Left lobe of liver (tissue), 2 donors: ENCODE data around the gene GNAT3. TPM values are rescaled to one million over a fixed set of nuclear protein-coding genes. Genes with fewer than 3 reads are reported as not detected.
A peak's percentile ranks its signal among the peaks of the same experiment; 100 is the strongest.

Experiments
- ATAC-seq: fragments of 200-7000 bp; cut with Tn5 transposase; one replicate; pipeline ENCODE4 v1.9.1; 2020; ENCODE audit warnings: mild to moderate bottlenecking, moderate library complexity
- DNase-seq: peaks from one replicate; pipeline ENCODE4 v3.0.0-alpha.2; 2020; ENCODE audit warnings: low spot score
- total RNA-seq: library from RNA; stranded (reverse); gene quantifications from one replicate; pipeline ENCODE4 v1.2.1, GENCODE V29; 2021
- donor health status: DM: no; HTN: no; CAD: no; lungs with moderate emphysema.
- donor health status: DM: no; HTN: yes; CAD: no.

Gene GNAT3
- total RNA-seq, 1 donor from 2014 or later = not detected

DNA sequence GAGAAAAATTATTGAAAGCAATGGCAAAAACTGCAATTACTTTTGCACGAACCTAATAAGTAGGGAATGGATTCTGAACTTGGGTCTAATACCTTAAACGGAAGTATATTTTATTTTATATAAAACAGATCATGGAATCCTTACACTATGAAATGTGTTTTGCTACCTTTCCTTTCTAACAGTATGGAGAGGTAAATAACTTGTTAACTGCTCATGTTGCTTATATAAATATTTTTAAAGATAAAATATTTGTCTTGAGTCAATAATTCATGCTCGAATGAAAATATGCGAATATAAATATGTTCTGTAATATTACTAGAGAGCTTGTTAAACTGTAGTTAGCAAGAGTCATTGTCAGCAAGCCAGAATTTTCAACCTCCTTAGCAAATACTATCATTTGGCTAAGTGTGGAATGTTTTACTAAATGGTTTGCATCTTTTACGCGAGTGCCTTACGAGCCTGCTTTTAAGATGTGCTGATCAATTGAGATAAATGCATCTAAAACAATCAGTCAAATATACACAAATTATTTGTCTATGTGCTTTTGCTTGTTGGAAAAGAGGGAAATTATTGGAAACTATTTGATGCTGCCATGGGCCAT lies 5.9 kb downstream of the GNAT3 start:
- DNase-seq (no peak), ATAC-seq (no peak)

DNA sequence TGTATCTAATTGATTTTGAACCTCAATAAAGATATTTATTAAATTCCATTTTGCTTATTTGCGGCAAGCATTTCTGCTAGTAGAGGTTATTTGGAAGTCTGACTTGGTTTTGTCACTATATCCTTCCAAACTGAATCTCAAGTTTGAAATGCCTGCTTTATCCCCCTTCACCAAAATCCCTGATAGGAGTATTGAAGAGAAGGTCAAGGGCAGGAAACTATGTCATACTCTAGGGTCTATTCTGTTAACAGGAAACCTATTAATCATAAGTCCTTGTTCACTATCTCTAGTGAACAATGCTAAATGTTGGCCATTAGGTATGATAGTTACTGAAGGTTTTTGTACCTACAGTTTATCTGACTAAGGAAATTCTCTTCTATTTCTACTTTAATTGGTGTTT lies 11.5 kb downstream of the GNAT3 start:
- peak; percentile 28 for ATAC-seq

DNA sequence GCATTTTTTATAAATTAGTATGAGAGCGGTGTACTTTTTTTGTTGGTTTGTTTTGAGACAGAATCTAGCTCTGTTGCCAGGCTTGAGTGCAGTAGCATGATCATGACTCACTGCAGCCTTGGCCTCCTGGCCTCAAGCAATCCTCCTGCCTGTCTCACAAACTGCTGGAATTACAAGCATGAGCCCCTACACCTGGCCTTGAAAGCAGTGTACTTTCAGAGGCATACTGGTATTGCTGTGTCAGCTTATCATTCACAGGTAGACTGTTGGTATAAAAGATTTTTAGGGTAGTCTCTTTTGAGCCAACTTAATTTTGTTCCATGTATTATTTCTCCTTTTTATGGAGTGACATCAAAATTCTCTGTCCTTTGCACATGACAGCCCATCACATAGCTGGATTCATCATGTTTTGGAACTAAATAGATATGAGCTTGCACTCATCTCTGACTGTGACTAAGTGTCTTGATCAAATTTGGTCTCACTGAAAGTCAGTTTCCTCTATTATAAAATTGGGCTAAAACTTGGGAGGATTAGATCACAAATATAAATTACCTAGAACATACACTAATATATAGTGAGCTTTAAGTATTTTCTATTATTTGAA lies 12.4 kb downstream of the GNAT3 start:
- DNase-seq = no peak
- ATAC-seq = no peak

More for the DNA sequence above, 11.5 kb downstream of the GNAT3 start:
- DNase-seq = no peak

DNA sequence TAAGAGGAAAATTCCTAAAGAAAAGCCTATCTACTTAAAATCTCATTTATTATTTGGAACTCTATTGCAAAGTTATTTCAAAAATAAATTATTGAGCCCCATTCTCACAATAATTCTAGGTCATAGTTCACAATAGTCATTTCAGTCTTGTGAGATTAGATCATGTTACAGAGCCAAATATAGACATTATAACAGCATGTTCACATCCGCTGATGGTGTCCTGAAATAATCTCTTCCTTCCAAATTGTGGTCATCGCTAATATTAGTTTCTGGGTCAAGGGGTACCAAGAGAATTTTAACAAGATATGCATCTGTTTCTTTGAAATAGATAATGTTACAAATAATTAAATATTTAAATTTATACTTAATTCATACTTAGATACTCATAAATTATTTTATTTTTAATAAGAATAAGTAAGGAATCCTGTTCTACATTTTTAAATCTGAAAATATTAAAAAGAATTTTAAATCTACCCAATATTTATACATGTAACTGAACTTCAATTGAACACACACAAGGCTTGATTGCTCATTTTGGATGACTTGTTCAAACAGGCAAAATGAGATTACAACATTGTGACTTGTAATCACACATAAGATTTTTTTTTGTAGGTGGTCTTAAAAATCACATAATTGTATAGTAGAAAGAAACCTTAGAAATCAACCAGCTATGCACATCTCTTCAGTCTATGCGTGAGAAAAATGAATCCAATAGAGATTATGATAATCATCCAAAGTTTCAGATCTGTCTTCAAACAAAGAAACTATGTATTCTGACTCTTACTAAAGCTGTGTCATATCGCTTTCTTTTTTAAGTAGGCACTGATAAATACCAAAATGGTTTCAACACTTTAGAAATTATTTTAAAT lies 13.1 kb downstream of the GNAT3 start:
- DNase-seq (no peak), ATAC-seq (no peak)

DNA sequence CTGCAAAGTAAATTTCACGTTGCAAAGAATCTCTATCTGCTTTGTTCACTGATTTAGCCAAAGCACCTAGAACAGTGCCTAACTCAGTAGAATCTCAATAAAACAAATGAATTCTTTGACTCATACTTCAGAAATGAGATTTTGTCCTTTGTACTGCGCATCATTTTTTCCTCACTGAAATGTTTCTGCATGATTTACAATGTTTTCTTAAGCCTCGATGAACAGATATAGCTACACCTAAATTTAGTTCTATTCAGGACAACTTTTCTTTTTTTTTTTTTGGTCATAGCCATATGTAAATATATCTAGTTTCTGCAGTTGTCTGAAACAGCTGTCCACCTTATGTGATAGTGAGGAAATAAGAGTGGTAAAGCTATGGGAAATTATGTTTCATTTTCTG lies 15.3 kb downstream of the GNAT3 start:
- no peak for ATAC-seq

DNA sequence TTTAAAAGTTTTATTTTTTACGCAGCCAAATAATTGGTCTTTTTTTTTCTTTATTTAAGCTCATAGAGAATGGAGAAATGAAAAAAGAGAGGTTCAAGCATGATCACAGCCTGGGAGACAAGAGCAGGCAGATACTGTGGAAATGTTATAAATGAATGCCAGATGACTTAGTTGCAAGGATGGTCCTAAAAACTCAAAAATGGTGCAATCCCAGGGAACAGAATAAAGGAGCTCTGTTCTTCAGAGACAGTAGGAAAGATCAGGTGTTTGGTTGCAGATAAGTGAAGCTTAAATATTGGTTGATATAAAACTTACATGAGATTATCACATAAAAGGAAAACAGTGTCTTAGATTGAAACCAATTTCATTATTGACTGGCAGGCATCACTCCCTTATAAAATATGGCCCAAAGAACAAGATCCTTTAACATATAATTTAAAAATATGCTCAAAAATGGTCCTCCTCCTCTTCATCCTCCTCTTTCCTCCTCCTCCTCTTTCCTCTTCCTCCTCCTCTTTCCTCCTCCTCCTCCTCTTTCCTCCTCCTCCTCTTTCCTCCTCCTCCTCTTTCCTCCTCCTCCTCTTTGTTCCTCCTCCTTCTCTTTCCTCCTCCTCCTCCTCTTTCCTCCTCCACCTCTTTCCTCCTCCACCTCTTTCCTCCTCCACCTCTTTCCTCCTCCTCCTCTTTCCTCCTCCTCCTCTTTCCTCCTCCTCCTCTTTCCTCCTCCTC lies 18.6 kb downstream of the GNAT3 start:
- no peak for ATAC-seq
- DNase-seq = no peak

More for the DNA sequence above, 15.3 kb downstream of the GNAT3 start:
- DNase-seq = no peak

DNA sequence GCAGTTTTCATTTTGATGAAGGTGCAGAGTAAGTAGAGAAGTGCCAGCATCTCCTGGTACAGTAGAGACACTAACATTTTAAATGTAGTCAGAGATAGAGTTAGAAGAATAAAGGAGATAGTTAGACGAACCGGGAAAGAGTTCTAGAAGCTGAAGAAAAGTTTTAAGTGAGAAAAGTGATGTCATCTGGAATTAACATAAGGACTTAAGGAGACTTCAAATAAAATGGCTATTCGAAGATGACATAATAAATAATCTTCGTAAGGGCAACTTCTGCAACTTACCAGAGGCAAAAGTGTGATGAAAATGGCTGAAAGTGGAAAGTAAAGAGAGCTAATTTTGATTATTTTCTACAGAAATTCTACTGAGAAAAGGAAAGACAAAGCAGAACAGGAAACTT lies 20.4 kb downstream of the GNAT3 start:
- DNase-seq (no peak), ATAC-seq (no peak)

DNA sequence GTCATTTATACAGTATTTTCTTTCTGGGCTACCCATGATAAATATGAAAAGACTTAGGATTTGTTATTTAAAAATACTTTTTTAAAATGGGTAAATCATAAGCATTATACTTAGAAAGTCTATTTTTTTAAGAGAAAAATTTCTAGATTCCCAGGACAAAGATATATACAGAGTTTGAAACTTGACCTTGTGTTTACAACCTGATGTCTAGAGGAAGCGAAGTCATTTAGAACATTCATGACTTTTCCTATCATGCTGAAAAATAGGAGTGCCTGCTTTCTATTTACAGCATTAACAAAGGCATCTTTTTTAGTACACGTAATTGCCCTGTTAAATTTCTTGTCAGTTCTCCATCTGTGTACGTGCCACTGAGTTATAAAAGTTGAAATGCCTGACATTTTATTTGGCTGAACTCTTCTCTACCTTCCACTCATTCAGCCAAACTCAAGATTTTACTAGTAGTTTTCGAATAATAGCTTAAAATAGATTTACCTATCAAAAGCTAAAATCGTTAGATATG lies 23.0 kb downstream of the GNAT3 start:
- ATAC-seq (no peak), DNase-seq (no peak)

DNA sequence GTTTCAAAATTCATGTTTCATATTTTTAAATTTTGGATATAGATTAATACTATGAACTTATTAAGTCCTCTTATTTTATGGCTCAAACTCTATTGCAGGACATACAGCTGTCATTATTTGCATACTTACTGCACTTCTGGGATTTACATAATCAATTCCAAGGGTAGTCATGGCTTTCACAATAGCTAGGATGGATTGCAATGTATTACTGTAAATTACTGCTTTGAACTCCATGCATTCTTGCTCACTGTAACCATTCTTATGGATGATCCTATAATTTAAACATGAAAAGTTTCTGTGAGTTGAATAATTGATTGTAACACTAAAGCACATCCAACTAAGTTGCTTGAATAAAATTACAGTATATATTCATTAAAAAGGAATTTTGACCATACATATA lies 23.5 kb downstream of the GNAT3 start:
- no peak for ATAC-seq
- no peak for DNase-seq

DNA sequence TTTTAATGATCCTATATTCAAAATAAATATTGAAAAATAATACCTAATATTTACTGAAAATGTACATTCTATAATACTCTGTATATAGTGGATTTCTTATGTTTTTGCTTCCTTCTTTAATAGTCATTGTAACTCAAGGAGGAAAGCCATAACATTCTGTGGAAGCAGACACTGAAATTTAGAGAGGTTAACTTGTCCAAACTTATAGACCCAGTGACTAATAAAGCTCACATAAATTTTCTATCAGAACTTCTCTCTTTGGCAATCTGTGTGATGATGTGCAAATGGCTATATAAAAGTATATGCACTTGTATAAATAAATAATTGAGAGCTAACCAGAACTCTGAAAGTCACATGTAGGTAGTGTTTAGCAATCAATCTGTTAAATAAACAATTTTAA lies 26.1 kb downstream of the GNAT3 start:
- no peak for ATAC-seq
- no peak for DNase-seq

DNA sequence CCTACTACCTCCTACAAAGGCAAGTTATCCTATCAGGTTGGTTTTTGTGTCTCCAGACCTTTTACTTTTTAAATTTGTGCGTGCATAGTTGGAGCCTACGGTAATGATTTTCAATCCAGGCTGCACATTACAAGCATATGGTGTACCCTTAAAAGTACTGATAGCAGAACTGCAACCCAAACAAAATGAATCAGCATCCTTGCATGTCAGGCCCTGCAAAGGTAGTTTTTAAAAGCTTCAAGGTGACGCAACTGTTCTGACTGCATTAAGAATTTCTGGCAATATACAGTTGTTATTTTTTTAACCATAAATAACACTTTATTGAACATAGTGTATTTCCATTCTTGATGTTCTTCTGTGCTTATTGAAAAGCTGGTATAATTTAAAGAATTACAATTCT lies 28.9 kb downstream of the GNAT3 start:
- no peak for ATAC-seq

DNA sequence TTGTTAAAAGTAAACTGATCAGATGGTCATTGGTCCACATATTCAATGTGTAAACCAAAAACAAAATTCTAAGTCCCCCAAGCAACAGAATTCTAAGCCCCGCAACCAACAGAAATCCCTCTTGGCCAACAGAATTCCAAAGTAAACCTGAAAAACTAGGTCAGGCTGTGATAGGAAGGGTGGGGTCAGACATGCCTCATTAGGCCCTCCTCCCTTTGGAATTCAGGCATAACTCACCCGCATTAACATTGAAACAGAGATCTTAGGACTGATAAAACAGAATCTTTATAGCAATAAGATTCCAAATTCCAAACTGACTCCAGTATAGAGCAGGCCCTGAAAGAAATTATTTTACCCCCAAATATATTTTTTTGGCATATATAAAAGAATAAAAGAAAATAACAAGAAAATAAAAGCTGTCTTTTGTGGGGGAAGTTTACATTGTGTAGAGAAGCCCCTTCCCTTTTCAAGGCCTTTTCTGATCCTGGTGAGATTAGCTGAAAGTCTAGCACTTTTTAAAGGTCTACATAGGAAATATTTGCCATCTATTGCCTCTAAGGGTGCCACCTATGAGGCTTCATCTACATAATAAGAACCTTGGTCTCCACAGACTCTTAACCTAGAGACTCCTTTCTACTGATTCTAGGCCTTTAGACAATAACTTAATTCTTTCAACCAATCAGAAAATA lies 30.5 kb downstream of the GNAT3 start:
- DNase-seq = no peak
- ATAC-seq = no peak

More for the DNA sequence above, 28.9 kb downstream of the GNAT3 start:
- DNase-seq = no peak

DNA sequence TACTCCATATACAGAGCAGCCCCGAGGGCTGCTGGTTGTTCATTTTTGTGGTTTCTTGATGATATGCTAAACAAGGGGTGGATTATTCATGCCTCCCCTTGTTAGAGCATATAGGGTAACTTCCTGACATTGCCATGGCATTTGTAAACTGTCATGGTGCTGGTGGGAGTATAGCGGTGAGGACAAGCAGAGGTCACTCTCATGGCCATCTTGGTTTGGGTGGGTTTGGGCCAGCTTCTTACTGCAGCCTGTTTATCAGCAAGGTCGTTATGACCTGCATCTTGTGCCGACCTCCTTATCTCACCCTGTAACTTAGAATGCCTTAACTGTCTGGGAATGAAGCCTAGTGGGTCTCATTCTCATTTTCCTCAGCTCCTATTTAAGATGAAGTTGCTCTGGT lies 31.3 kb downstream of the GNAT3 start:
- ATAC-seq = no peak
- no peak for DNase-seq

DNA sequence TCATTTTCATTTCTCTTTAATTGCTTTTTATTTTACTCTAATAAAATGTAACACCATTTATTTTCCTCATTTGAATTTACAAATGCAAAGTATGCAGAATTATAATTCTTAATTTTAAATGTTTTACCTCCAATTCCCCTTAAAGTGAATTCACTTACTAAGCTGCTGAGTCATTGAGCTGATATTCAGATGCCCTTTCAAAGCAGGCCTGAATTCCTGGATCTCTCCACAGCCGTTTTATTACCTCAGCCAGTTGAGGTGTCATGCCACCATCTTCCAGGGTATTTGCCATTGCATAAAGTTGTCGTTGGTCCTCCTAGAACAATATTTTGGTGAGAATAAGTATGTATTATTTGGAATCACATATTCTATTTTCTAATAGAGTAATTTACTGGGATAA lies 33.2 kb downstream of the GNAT3 start:
- ATAC-seq = no peak
- DNase-seq = no peak

DNA sequence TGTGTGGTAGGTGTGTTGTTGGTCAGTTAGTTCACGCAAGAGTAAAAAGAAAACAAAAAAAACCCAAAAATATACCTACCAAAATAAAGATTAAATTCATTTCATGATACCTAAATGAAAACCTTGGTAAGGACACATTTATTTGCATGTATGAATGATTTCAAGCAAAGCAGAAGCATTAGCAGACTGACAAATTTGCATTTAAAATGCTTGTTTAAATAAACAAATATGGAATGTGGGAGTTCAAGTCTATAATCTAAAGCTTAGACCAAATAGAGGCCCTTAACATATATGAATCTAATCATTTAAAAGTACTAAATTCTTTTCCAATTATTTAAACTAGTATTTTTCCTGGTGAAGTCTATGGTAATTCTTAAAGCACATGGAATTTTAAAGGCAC lies 35.8 kb downstream of the GNAT3 start:
- ATAC-seq = no peak

DNA sequence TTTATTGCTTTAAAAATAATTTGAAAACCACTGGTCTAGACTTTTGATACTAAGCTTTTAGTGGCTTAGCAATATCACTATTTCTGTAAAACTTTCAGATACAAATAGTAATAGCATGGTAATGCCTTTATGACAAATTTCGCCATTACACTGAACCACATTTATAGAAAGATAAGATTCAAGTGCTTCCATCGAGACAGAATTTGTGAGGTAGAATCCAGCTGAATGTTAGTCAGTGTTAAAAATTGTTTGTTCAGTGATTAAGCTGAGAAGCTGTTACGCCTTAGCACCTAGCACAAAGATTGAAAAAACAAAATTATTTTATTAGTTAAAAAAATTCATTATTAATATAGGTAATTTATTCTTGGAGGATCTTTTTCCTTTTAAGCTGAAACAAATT lies 36.5 kb downstream of the GNAT3 start:
- DNase-seq (no peak), ATAC-seq (no peak)

More for the DNA sequence above, 35.8 kb downstream of the GNAT3 start:
- no peak for DNase-seq

DNA sequence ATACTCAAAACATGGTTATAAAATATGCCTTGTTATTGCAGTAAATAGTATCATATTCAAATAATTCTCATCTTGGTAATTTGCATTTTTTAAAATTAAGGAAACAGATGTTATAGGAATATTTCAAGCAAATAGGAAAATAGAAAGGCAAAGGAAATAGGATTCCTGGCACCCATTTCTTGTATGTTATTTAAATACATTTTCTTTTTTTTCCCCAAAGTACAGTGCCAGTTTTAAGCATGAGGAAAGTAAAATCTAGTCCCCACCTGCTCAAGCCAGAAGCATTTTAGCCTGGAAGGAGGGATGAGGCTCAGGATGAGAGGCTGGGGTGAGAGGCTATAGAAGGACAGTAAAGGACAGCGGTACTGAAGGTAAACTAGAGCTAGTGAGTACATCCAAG lies 38.1 kb downstream of the GNAT3 start:
- DNase-seq = no peak
- ATAC-seq = no peak

DNA sequence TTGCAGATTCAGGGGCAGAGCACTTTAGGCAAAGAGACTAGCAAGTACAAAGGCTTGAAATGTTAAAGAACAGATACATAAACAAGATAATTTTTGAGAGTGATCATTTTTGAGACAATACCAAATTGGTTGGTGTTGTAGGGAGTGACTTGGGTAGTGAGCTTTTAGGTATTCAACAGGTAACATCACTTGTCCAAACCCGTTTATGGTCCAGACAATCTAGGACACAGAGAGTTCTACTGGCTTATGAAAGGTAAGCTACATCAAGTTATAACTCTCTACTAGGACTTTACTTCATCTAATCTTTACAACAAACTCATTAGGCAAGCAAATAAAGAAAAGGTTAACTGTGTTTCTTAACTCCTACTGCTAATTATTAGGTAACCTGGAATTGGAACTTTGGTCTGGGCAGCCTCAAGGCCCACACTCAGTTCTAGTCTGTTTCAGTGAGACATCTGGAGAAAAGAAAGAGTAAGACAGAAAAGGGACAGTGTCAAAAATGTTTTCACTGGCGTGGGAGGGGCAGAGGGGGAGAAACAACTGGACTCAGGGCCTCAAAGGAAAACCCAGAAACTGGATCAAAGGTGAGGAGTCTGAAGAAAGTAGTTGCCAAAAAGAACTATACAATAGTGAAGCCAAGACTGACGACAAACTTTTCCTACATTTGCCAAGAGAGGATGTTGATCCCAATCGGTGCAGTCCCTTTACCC lies 39.2 kb downstream of the GNAT3 start:
- no peak for DNase-seq
- ATAC-seq = peak; percentile 81

DNA sequence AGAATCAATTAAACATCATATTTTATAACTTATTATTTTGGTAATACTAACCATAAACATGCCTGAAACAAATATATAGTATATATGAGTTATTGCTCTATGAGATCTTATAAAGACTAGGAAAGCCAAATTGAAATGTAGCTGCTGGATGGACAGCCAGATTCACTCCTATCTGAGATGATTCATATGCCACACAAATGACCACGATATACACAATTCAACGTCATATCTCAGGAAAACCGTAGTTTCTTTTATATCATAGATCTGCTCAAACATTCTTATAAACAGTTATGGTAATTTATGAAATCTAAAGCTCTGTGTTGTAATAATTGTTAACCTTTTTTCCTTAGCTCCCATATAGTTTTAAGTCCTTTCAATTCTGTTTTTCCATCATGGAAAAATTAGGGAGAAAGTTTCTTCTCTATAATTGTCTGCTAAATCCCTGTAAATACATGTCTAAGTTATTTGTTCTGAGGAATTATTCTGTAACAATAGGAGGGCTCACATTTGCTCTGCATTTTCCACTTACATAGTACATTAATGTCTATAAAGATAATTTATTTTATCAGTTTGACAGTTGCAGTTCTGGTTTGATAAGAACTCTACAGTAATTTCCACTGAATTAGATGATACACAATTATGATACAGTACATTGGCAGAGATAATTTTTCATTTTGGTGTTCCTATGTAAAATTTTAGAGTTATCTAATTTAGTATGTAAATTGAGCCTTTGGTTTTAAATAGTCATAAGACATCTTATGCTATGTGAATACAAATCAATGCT lies 42.7 kb downstream of the GNAT3 start:
- no peak for DNase-seq
- ATAC-seq = no peak
